Smooth muscle cell (in vitro differentiated cells): ENCODE measurements around the gene TRPV3. TPM values are rescaled to one million over a fixed set of nuclear protein-coding genes. Genes with fewer than 3 reads are reported as not detected.

ENCODE experiments used
- DNase-seq: peaks from one replicate; lab custom pipeline; 2025; ENCODE audit not compliant: unreplicated experiment; lab: John Stamatoyannopoulos, UW
- H2AFZ ChIP-seq: fragments of 200-600 bp; sonication (generic); 2 replicates; pipeline ENCODE4 v1.6.0; 2016; ENCODE audit warnings: antibody characterized with exemption, low read depth, mild to moderate bottlenecking
- H3F3A ChIP-seq: fragments of 200-600 bp; sonication (generic); 2 replicates; pipeline ENCODE4 v1.6.0; 2017; ENCODE audit warnings: antibody characterized with exemption, low read depth
- H3K27ac ChIP-seq: fragments of 200-600 bp; sonication (generic); 2 replicates; pipeline ENCODE4 v1.5.1; 2016; ENCODE audit warnings: low read depth, mild to moderate bottlenecking
- H3K27me3 ChIP-seq: fragments of 200-600 bp; sonication (generic); 2 replicates; pipeline ENCODE4 v1.6.1; 2016; ENCODE audit warnings: low read depth, mild to moderate bottlenecking
- H3K36me3 ChIP-seq: fragments of 200-600 bp; sonication (generic); 2 replicates; pipeline ENCODE4 v1.5.1; 2016; ENCODE audit warnings: low read depth
- H3K4me1 ChIP-seq: fragments of 200-600 bp; sonication (generic); 2 replicates; pipeline ENCODE4 v1.5.1; 2016; ENCODE audit warnings: low read depth
- H3K4me2 ChIP-seq: fragments of 200-600 bp; sonication (generic); 2 replicates; pipeline ENCODE4 v1.6.0; 2016; ENCODE audit warnings: mild to moderate bottlenecking
- H3K4me3 ChIP-seq: fragments of 200-600 bp; sonication (generic); 2 replicates; pipeline ENCODE4 v1.5.1; 2016; ENCODE audit warnings: mild to moderate bottlenecking
- H3K79me2 ChIP-seq: fragments of 200-600 bp; sonication (generic); 2 replicates; pipeline ENCODE4 v1.6.0; 2016; ENCODE audit warnings: low read depth, mild to moderate bottlenecking
- H3K9ac ChIP-seq: fragments of 200-600 bp; sonication (generic); 2 replicates; pipeline ENCODE4 v1.6.0; 2016; ENCODE audit warnings: low read depth
- H3K9me3 ChIP-seq: fragments of 200-600 bp; sonication (generic); replicated peaks from 2 replicates; pipeline ENCODE4 v1.5.1; 2016; ENCODE audit warnings: low read depth
- H4K20me1 ChIP-seq: fragments of 200-600 bp; sonication (generic); 2 replicates; pipeline ENCODE4 v1.6.0; 2016; ENCODE audit warnings: low read depth
- CTCF ChIP-seq: fragments of 200-600 bp; sonication (generic); IDR thresholded peaks from 2 replicates; pipeline ENCODE4 v1.5.1; 2017; ENCODE audit warnings: borderline replicate concordance, mild to moderate bottlenecking, antibody characterized with exemption; ENCODE audit not compliant: insufficient read depth, poor library complexity, severe bottlenecking
- WGBS: methylation state at CpG from one replicate; pipeline ENCODE4 v1.1.7; 2016; ENCODE audit warnings: low lambda C conversion rate; 5-methylcytosine and 5-hydroxymethylcytosine counted together
- polyA plus RNA-seq: library from polyadenylated mRNA; unstranded; fragments of >200 nt; fragmentation: Nextera tagmentation; extraction: Ambion mirVana; gene quantifications from 2 replicates; pipeline ENCODE4 v1.2.1, GENCODE V29; 2016
- total RNA-seq: library from RNA; depleted of rRNA; stranded (reverse); fragments of >200 nt; gene quantifications from 2 replicates; pipeline ENCODE4 v1.2.3, GENCODE V29; 2014

TRPV3 gene
- total and polyA plus RNA-seq, 2 experiments from 2014 or later, result 0.53 to 6.4 TPM

- TF ChIP-seq CTCF, result no peak
- Histone ChIP-seq H3K4me3 (no peak overlapping the region), H3F3A (no peaks in the 10 kb centered on the region), H3K79me2 (no peaks in the 10 kb centered on the region), H3K27ac (no peak overlapping the region), H3K9me3 (no peaks in the 10 kb centered on the region), H3K4me1 (no peaks in the 10 kb centered on the region), H3K36me3 (no peaks in the 10 kb centered on the region), H4K20me1 (no peaks in the 10 kb centered on the region), H3K4me2 (no peak overlapping the region), H2AFZ (no peak overlapping the region), H3K27me3 (no peaks in the 10 kb centered on the region), H3K9ac (no peak overlapping the region)
- DNase-seq, result no peak
- 95% methylated on average over 8 of the region's 8 CpGs for WGBS
Measured at GRCh38 chr17:3546997-3547396, 10.6 kb downstream of the TRPV3 start.

- H3F3A ChIP-seq, result no peaks in the 10 kb centered on the region
- no peak overlapping the region for H3K9ac ChIP-seq
- DNase-seq, result no peak
- H3K9me3 ChIP-seq, result no peaks in the 10 kb centered on the region
- H3K36me3 ChIP-seq, result no peaks in the 10 kb centered on the region
- H2AFZ ChIP-seq, result no peak overlapping the region
- H3K79me2 ChIP-seq, result no peaks in the 10 kb centered on the region
- H3K4me1 ChIP-seq, result no peaks in the 10 kb centered on the region
- 92% methylated on average over 5 of the region's 5 CpGs for WGBS
- H3K27ac ChIP-seq, result no peak overlapping the region
- TF ChIP-seq CTCF, result no peak
- H3K4me2 ChIP-seq, result no peak overlapping the region
- H3K4me3 ChIP-seq, result no peak overlapping the region
- no peaks in the 10 kb centered on the region for H4K20me1 ChIP-seq
- H3K27me3 ChIP-seq, result no peaks in the 10 kb centered on the region
Measured at GRCh38 chr17:3546521-3546920, 11.1 kb downstream of the TRPV3 start.

GRCh38 chr17:3545151-3545550, 12.5 kb downstream of the TRPV3 start:
- no peak for TF ChIP-seq CTCF
- WGBS, result 85% methylated on average over 9 of the region's 9 CpGs
- Histone ChIP-seq H3K27me3 (no peaks in the 10 kb centered on the region), H3K79me2 (no peaks in the 10 kb centered on the region), H3K9me3 (no peaks in the 10 kb centered on the region), H3F3A (no peaks in the 10 kb centered on the region), H3K4me1 (no peaks in the 10 kb centered on the region), H2AFZ (no peak overlapping the region), H4K20me1 (no peaks in the 10 kb centered on the region), H3K27ac (no peak overlapping the region), H3K36me3 (no peaks in the 10 kb centered on the region), H3K4me2 (no peak overlapping the region), H3K9ac (no peak overlapping the region), H3K4me3 (no peak overlapping the region)
- DNase-seq, result no peak

GRCh38 chr17:3544365-3544764, 13.2 kb downstream of the TRPV3 start:
- TF ChIP-seq CTCF, result no peak
- H3K27me3 ChIP-seq, result no peaks in the 10 kb centered on the region
- H2AFZ ChIP-seq, result no peak overlapping the region
- H3K36me3 ChIP-seq, result no peaks in the 10 kb centered on the region
- no peak overlapping the region for H3K4me2 ChIP-seq
- no peak overlapping the region for H3K27ac ChIP-seq
- no peaks in the 10 kb centered on the region for H3F3A ChIP-seq
- no peak for DNase-seq
- H3K9ac ChIP-seq, result no peak overlapping the region
- no peak overlapping the region for H3K4me3 ChIP-seq
- H3K9me3 ChIP-seq, result no peaks in the 10 kb centered on the region
- no peaks in the 10 kb centered on the region for H4K20me1 ChIP-seq
- no peaks in the 10 kb centered on the region for H3K79me2 ChIP-seq
- H3K4me1 ChIP-seq, result no peaks in the 10 kb centered on the region
- WGBS, result 92% methylated on average over 5 of the region's 5 CpGs
